SKM-1 treated with dmso at 0.1 percent for 144 hours (cell line): ENCODE results near the gene RAB3B.

Source experiments
- DNase-seq: peaks from one replicate; lab custom pipeline; 2025; ENCODE audit not compliant: unreplicated experiment; lab: John Stamatoyannopoulos, UW

The RAB3B gene

DNA sequence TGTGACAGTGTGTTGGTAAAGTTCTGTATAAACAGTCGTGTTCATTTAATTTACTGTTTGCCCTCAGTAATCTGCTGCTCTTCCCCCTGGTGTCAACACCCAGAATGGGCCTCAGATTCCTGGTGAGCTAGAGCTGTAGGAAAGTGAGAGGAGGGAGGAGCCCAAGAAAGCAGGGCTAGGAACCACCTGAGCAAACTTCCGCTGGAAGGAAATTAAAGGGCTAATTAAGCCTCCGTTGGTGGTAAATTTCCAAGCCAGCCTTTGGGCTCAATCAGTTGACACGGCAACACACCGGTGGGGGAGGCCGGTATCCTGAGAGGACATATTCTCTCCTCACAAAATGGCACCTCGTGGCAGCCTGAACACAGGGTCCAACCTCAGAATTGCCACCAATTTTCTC, 32.9 kb downstream of the RAB3B start:
- no peak for DNase-seq

DNA sequence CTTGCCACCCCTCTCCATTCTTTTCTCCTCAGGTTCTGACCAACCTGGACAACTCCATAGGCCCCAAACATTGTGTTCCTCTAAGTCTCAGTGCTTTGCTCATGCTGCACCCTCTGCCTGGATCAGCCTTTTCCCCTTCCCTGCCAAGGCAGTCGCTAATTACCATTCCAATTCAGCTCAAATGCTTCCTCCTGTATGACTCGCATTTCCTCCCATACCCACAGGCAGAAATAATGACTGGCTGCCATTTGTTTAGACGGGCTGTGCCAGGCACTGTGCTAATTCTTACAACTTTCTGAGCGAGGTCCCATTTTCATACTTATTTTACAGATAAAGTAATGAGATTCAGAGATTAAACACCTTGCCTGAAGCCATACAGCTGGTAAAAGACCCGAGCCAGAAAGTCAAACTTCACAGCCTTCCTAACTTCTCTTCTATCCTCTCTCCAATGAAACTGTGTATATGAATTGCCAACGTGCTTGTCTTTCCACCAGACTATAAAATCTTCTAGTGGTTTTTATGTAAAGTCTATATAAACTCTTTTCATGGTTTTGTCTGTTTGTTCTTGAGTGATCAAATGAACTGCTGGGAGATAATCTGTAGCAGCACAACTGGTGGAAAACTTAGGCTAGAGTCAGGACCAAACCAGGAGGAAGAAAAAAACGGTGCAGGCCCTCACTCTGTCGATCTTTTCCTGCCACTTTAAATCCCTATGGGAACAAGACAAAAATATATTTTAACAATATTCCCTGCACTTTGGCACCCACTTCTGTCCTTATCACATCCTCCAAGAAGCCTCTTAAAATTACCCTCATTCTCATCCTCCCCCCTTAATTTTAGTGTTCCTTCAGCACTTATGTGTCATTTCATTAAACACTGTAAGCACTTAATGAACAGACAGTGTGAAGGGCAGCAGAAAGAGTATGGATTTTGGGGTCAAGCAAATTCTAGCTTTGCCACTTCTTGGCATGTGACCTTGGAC, 33.7 kb downstream of the RAB3B start:
- no peak for DNase-seq

DNA sequence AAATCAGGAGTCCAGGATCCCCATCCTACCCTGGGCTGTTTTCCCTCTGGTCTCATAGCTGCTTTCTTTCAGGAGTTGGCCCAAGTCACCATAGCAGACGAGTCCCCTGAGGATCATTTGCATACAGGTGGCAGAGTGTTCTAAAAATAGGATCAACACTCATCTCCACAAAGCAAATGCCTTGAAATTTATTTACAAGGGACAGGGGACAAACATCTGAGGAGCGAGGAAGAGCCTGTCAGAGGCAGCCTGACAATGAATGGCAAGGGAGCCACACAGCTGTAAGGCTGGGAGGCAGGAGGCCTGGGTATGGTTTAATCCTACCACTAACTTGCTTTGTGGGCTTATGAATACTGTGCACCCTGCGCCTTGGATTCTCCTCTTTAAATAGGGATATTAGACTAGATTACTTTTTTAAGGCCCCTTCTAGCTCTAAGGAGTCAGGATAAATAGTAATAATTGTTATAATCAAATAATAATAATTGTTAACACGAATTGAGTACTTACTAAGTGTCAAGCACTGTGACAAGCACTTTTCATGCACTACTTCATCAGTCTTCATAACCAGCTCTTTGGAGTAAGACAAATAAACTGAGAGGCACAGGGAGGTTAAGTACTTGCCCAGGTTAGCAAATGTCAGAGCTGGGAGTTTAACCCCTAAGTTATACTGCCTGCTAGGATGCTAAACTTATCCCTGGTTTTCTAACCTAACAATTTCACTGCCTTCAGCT, 34.5 kb downstream of the RAB3B start:
- DNase-seq, result no peak

DNA sequence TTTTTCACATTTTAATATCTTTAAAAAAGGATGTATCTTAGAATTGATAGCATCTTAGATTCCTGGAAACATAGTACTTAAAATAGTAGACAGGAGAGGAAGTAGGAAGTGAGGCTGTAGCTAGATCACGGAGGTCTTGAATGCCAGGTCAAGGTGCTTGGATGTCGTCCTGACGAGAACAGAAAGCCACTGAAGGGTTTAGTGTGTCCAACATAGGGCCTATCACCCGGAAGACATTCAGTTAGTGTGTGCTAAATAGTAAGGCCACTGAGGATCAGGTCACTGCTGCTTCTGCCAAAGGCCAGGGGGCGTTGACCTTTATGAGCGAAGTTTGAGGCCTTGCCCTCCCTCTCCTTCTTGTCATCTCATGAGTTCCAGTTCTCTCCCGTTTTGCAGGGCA, 35.7 kb downstream of the RAB3B start:
- no peak for DNase-seq

DNA sequence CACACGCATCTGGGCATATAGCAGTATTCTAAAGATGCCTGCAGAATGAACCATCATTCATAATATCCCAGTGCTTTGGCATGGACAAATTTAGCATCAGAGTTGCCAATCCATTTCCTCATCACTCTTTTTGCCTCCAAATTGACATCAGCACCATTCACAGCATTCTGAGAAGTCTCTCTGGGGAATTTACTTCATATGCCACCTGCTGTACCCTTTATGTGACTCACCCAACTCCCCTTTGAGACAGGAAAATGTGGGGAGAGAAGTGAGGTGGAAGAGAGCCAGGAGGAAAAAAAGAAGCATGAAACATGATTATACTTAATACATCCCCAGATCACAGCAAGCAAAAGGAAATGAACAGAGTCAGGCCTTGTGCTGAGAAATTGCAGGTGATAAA, 37.4 kb downstream of the RAB3B start:
- DNase-seq, result no peak

DNA sequence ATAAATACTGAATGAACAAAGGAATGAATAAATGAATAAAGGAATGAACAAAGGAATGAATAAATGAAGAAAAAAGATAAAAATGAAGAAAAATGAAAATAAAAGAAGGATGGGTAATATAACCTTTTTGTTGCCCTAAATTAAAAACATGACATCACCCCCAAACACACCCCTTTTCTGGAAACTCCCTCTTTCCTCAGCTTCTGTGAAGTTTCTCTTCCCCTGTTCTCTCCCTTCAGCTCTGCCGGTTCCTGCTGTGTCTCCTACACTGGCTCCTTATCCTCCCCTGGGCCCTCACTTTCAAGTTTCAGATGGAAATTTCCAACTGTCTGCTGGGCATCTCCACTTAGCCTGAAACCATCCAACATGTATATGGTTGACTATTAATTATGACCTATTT, 37.9 kb downstream of the RAB3B start:
- DNase-seq, result no peak

DNA sequence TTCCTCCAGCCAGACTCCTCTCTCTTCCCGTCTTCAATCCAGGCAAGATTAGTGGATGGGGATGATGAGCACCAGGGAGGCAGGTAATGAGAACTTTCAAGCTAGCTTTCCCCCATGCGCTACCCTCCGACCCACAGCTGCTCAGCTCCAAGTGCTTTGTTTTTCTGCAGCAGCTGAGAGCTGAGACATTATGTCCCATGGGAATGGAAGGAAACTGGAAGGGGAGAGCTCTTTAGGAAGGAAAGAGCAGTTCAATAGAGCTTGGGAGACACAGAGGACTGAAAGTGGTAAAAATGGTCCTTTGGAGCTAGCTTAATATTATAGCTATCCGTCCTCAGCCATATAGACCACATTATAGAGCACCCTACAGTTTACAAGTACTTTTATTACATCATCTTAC, 39.8 kb downstream of the RAB3B start:
- no peak for DNase-seq

DNA sequence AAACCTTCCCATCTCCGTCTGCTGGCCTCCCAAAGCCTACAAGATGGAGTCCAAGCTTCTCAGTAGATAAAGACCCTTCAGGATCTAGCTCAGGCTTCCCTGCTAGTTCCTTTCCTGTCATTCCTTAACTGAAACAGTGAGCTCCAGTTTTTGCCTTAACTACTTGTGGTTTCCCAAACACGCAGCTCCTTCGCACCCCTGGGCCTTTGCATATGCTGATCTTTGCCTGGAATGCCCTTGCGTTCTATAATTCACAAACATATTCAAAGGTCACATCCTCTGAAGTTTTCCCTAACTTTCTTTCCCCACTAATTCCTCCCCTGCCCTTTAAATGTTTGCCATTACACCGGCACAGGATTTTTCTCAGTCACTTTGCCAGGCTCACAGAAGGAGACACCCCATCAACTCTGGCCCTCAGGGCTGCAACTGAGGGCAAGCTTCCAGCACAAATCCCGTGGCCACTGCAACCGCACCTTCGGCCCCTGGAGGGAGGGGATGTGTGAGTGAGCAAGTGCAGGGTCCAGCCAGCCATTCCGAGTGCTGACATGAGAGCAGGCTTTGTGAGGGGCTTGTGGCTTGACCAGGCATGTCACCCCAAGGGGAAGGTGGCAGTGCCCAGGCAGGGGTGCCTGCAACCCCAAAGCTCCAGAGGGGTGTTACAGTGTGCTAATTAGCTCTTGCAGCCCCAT, 41.3 kb downstream of the RAB3B start:
- no peak for DNase-seq

DNA sequence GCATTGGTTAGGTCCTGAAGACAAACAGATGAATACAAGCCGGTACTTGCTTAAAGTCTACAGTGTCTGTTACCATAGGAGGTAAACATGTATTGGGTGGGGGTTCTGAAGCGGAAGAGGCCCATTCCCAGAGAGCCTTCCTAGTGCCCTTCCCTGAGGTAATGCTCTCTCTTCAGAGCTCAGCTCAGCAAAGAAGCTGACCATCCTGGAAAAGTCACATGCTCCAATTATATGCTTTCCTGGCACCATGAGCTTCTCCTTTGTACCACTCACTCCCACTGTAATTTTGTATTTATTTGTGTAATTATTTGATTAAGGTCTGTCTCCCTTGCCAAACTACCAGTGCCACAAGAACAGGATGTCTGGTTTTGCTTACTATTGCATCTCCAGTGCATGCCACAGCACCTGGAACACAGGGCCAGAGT, 42.0 kb downstream of the RAB3B start:
- no peak for DNase-seq

DNA sequence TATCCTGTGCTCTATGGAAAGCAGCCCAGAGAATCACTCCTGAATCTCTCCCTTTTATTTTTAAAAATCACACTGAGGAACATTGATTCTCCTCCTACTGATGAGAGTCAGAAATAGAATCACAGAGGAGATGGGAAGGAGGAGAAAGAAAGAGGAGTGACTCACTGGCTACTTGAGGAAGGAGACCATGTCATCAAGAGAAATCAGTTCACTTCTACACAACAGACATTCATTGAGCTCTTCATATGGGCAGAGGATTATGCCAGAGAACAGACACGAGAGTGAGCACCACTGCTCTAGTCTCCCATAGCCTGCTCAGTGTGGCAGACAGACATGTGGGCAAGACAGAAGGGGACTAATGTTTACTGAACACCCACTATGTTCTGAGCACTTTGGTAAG, 44.2 kb downstream of the RAB3B start:
- DNase-seq, result no peak

DNA sequence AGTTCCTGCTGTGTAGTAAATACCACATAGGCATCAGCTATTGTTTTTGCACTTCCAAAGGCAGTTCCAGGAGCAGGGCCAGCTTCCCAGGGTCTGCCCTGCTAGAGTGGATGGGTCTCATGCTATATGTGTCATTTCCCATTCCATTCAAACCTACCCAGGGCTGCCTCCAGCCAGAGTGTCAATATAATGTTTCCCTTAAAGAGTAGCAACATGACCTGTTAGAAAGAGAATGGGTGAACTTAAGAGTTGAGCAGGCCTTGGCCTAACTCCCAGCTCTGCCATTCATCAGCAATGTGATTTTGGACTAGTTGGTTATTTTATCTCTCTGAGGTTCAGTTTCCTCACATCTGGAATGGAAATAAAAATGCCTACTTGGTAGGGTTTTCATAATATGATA, 44.9 kb downstream of the RAB3B start:
- DNase-seq, result no peak

DNA sequence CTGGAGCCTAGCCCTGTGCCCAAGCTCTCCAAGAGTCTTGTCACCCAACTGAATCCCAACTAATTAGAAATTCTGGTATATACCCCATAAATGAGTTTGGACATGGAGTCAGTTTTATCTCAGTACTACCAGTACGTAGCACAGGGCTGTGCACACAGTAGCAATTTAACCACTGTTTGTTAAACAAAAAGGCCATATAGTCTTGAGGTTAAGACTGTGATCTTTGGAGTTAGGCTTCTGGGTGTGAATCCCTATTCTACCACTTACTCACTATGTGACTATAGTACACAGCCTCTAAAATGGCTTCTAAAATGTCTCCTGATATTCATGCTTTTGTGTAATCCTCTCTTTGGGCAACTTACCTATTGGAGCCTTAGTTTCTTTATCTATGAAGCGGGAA, 48.2 kb downstream of the RAB3B start:
- no peak for DNase-seq

DNA sequence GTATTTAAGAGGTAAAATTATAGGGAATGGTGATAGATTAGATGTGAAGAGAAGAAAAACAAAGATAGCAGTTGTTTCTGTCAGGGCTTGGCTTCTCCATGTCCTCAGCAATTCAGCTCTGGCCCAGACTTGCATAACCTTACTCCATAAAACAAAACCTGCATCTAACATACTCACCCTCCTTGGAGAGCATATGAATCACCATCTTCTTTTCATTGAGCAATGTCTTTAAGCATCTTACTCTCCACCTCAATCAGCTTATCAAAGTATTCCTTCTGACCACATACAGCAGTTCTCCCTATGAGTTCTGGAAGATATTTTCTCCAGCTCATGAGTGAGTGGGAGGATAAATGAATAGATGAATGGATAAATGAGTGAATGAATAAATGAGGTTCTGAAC, 49.0 kb downstream of the RAB3B start:
- DNase-seq, result no peak

DNA sequence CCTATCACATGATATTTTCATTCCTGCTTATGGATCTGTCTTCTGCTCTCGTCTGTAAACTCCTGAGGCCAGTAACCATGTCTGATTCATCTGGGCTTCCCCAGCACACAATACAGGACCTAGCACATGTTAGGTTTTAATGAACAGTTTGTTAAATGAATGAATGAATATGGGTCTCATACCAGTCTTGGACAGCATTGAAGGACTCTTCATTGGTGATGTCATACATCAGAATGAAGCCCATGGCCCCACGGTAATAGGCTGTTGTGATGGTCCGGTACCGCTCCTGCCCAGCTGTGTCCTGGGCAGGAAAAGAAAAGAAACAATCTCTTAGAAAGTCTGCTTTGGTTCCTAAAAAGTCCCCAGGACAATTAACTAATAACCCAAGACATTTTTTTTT, 53.4 kb downstream of the RAB3B start:
- no peak for DNase-seq

DNA sequence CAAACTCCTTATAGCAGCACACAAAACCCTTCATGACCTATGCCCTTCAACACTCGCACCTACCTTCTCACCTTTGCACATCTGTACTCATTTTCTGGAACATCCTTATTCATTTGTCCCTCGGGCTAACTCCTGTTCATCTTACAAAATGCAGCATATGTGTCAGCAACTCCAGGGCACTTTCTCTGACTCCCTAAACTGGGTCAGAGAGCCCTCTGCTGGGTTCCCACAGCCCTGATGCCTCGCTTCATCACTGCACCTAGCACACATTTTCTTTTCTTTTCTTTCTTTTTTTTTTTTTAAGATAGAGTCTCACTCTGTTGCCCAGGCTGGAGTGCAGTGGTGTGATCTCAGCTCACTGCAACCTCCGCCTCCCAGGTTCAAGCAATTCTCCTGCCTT, 54.0 kb downstream of the RAB3B start:
- DNase-seq, result no peak

DNA sequence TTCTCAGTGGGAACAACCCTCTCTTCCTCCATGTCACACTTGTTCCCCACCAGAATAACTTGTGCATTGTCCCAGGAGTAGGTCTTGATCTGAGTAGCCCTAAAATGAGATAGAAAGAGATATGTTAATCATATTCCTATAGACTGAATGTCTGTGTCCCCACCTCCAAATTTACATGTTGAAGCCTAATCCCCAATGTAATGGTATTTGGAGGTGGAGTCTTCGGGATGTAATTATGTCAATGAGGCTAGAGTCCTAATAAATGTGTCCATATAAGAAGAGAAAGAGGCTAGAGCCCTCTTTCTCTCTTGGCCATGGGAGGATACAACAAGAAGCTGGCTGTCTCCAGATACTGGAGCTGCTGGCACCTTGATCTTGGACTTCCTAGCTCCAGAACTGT, 57.2 kb downstream of the RAB3B start:
- DNase-seq, result no peak

DNA sequence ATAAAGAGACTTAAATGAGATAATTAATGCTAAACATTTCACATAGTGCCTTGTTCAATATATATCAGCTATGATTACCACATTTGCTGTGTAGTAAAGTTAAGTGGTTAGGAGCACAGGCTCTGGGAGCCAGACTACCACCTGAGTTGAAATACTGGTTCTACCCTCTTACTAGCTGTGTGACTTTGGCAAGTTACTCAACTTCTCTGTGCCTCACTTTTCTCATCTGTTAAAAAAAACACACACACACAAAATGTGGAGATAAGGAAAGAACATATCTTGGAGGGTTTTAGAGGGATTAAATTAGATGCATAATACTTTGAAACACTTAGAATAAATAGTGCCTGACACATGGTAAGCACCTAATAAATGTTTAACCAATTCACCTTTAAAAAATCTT, 60.2 kb downstream of the RAB3B start:
- no peak for DNase-seq

DNA sequence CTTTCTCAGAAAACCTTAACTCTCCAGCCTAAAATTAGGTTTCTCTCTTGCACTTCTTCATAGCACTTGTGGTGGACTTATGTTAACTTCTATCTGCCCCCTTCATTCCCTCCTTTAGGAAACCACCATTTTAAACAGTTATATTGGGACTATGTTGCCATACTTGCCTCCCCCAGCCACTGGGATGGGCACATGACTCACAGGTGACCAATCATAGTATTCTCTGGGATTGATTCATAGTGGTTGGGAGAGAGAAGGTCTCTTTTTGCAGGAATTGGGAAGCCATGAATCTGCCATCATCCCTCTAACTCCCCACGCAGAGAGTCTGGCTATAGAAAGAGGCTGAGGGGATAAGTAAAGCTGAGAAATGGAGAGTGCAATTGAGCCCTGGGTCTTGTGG, 61.6 kb downstream of the RAB3B start:
- DNase-seq, result no peak

DNA sequence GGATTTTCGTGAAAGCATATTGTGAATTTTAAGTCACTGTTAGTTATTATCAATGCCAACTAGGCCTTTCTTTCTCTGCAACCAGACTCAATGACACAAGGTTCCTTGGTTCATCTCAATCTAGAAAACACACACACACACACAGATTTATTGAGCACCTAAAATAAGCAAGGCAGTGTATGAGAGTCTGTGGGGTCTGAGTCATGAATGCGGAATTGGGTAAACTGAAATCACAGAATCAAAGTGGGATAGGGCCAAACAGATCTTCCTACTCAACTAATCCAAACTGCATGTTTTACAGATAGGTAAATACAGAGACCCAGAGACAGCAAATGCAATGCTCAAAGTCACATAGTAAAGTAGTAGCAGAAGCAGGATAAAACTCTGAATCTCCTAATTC, 63.5 kb downstream of the RAB3B start:
- no peak for DNase-seq

DNA sequence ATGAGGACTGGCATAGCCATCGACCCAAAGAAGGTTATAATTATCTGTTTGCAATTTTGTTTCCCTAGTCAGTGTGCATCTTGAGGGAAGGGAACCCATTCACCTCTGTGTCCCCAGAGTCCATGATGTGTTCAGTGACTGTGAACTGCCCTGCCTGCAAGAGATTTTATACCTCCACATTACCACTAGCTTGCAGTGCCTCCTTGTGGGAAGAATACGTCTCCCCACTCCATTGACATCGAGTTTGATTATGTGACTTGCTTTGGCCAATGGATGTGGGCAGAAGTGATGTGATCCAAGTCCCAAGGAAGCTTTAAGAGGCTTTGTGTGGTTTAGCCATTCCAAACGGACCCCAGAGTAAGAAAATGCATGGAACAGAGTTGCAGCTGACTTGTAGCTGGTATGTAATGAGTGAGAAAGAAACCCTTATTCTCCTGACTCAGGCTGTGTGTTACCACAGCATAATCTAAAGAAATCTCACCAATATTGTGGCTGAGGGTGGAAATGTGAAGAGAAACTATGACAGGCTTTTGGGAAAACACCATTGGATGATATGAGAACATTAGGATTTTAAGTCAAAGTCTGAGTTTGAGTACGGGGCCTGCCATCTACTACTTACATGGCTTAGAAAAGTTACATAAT, 64.2 kb downstream of the RAB3B start:
- DNase-seq, result no peak

DNA sequence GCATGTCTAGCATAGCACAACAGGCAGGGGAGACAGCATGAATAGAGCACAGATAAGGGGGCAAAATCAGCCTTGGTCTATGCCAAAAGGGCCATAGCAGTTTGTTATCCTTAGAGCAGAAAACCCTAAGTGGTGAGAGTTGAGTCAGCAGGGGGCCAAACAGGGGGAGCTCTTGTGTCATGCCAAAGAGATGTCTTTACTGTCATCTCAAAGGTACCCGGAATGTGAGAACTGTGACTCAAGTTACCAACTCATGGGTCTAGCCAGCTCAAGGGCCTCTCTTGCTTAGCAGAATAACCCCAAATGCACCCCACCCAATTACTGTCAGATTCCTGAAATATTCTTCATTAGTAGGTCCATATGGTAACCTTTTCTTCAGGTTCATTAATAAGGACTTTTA, 66.0 kb downstream of the RAB3B start:
- DNase-seq, result no peak
